Keratinocyte (primary cell): Measurements from ENCODE around the gene YAE1. TPM values are rescaled to one million over a fixed set of nuclear protein-coding genes. Genes with fewer than 3 reads are reported as not detected.

Source experiments
- DNase-seq: peaks from one replicate; pipeline ENCODE4 v3.0.0-alpha.2; 2011; ENCODE audit warnings: low read depth, missing footprints, low spot score
- FAIRE-seq: peaks from 2 replicates; lab custom pipeline; 2011; peaks lifted over from hg19 to GRCh38; lab: Jason Lieb, UNC
- H2AFZ ChIP-seq: 2 replicates; pipeline ENCODE4 v1.6.0; 2012; ENCODE audit warnings: low read length, control low read depth, inconsistent platforms; ENCODE audit not compliant: control insufficient read depth
- H3K27ac ChIP-seq: 2 replicates; pipeline ENCODE4 v1.5.1; 2011; ENCODE audit warnings: low read length; ENCODE audit not compliant: control insufficient read depth, insufficient read depth
- H3K27me3 ChIP-seq: 3 replicates; pipeline ENCODE4 v1.6.0; 2011; ENCODE audit warnings: low read length; ENCODE audit not compliant: control insufficient read depth, insufficient read depth; ENCODE audit errors: extremely low read depth
- H3K36me3 ChIP-seq, 2 experiments: 2 replicates in 1 of 2; 3 replicates in 1 of 2; pipeline ENCODE4 v1.5.1; 2011; ENCODE audit warnings: low read length in 2 of 2, mild to moderate bottlenecking in 1 of 2; ENCODE audit not compliant: control insufficient read depth in 2 of 2, insufficient read depth in 2 of 2; ENCODE audit errors: extremely low read depth in 1 of 2
- H3K4me1 ChIP-seq: 3 replicates; pipeline ENCODE4 v1.5.1; 2011; ENCODE audit warnings: low read length; ENCODE audit not compliant: control insufficient read depth, insufficient read depth; ENCODE audit errors: extremely low read depth
- H3K4me2 ChIP-seq: 3 replicates; pipeline ENCODE4 v1.6.0; 2011; ENCODE audit warnings: low read depth, low read length; ENCODE audit not compliant: control insufficient read depth, insufficient read depth; ENCODE audit errors: extremely low read depth
- H3K4me3 ChIP-seq, 3 experiments: fragments of 200-600 bp in 1 of 3; sonication (generic) in 1 of 3; 2 replicates in 2 of 3; 3 replicates in 1 of 3; pipeline ENCODE4 v1.5.1; 2011 to 2016; ENCODE audit warnings: low read length in 3 of 3, mild to moderate bottlenecking in 3 of 3, control low read depth in 2 of 3, inconsistent platforms in 1 of 3, low read depth in 1 of 3, mixed read lengths in 1 of 3, mixed run types in 1 of 3, moderate library complexity in 1 of 3; ENCODE audit not compliant: control insufficient read depth in 2 of 3, insufficient read depth in 2 of 3; ENCODE audit errors: extremely low read depth in 1 of 3
- H3K79me2 ChIP-seq: 2 replicates; pipeline ENCODE4 v1.6.0; 2012; ENCODE audit warnings: low read length; ENCODE audit not compliant: control insufficient read depth, insufficient read depth
- H3K9ac ChIP-seq: 3 replicates; pipeline ENCODE4 v1.6.0; 2011; ENCODE audit warnings: low read length; ENCODE audit not compliant: control insufficient read depth, insufficient read depth; ENCODE audit errors: extremely low read depth
- H3K9me1 ChIP-seq: 3 replicates; pipeline ENCODE4 v1.6.0; 2011; ENCODE audit warnings: low read length; ENCODE audit not compliant: control insufficient read depth, insufficient read depth; ENCODE audit errors: extremely low read depth
- H3K9me3 ChIP-seq: 2 replicates; pipeline ENCODE4 v1.5.1; 2012; ENCODE audit warnings: low read depth, low read length; ENCODE audit not compliant: control insufficient read depth
- H4K20me1 ChIP-seq: 3 replicates; pipeline ENCODE4 v1.6.0; 2011; ENCODE audit warnings: low read length; ENCODE audit not compliant: control insufficient read depth, insufficient read depth; ENCODE audit errors: extremely low read depth
- CTCF ChIP-seq, 3 experiments: IDR thresholded peaks in 1 of 3; conservative IDR thresholded peaks in 1 of 3; optimal IDR thresholded peaks in 1 of 3; 2 replicates in 2 of 3; 3 replicates in 1 of 3; pipeline versions ENCODE3 to v1.5.1; 2011; ENCODE audit warnings: low read length in 3 of 3, mild to moderate bottlenecking in 3 of 3, moderate library complexity in 2 of 3, control low read depth in 1 of 3, inconsistent platforms in 1 of 3; ENCODE audit not compliant: insufficient read depth in 2 of 3; ENCODE audit errors: extremely low read depth in 1 of 3
- EZH2 ChIP-seq: IDR thresholded peaks from one replicate; pipeline ENCODE4 v1.6.1; 2012; ENCODE audit warnings: inconsistent platforms, mild to moderate bottlenecking, low read length, moderate library complexity
- dilution Hi-C: fragments of 300-500 bp; cut with MboI; formaldehyde crosslinking; loops from one replicate; pipeline ENCODE4 v1.7.0; 2020; ENCODE audit warnings: low sequenced_read_pairs; ENCODE audit not compliant: extremely low pct_ligation_motif_present
- polyA plus RNA-seq, 5 experiments: library from polyadenylated mRNA; depleted of rRNA in 3 of 5; stranded (reverse) in 3 of 5; stranded (forward) in 1 of 5; unstranded in 1 of 5; fragments of >200 nt; gene quantifications; 1 replicate in 1 of 5; 2 replicates in 3 of 5; 3 replicates in 1 of 5; pipeline versions ENCODE4 v1.2.1 to v1.2.3, GENCODE V29; 2011 to 2012; ENCODE audit warnings: missing spikeins in 2 of 5, low read depth in 1 of 5, low replicate concordance in 1 of 5

YAE1 gene
- polyA plus RNA-seq, 1 donor (not counting 4 experiments of a cell fraction or from before 2014, with no cell fraction given): 43.7 TPM

DNA sequence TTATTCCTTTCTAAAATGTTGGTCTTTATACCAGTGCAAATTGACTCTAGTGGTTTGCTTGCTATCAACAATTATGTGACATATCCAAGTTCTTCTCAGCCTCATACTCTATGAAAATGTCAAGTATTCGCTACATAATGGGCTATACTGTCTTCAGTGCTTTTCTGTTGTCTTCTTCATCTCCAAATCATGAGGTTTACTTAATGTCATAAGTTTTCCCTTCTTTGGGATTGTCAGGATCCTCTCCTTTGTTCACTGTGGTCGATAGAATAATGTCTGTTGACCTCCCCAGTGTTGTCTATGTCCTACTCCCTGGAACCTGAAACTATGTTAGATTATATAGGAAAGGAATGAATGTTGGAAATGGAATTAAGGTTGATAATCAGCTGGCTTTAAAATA lies 40.7 kb downstream of the YAE1 start:
- no peaks in the 10 kb centered on the region for H3K9me3 ChIP-seq
- dilution Hi-C loops: no loop called here
- DNase-seq: no peak
- H3K4me3 ChIP-seq: no peak overlapping the region
- H3K9ac ChIP-seq: no peak overlapping the region
- no peaks in the 10 kb centered on the region for H3K9me1 ChIP-seq
- FAIRE-seq: peak; percentile 26
- H3K27me3 ChIP-seq: no peaks in the 10 kb centered on the region
- no peak overlapping the region for H3K4me2 ChIP-seq
- no peak overlapping the region for H2AFZ ChIP-seq
- H3K27ac ChIP-seq: peak overlapping the region; percentile 75
- H3K4me1 ChIP-seq: peaks cover 54% of the 10 kb centered on the region
- no peaks in the 10 kb centered on the region for H3K79me2 ChIP-seq
- TF ChIP-seq CTCF (optimal IDR thresholded peaks at IDR 0.05 in 1 of 3, IDR thresholded peaks at IDR 0.05 in 1 of 3, conservative IDR thresholded peaks at IDR 0.05 in 1 of 3; ENCODE audit: extremely low read depth in 1 of 3, insufficient read depth in 2 of 3, low read length in 3 of 3) (no peak), EZH2 (no peak)
- no peaks in the 10 kb centered on the region for H3K36me3 ChIP-seq
- no peaks in the 10 kb centered on the region for H4K20me1 ChIP-seq

DNA sequence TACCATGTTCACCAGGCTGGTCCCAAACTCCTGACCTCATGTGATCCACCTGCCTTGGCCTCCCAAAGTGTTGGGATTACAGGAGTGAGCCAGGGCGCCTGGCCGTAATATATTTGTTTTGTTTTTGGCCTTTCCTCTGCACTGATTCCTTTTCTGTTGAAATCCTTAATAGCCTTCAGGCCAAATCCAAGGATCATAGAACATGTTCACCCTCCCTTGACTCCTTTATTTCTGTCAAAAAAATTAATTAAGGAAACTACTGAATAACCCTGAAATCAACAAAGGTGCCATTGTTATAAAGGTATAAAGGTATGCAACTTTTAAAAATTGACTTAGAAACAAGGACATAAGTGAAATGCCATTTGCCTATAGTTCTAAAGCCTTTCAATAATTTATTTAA lies 41.7 kb downstream of the YAE1 start:
- no peaks in the 10 kb centered on the region for H3K9me3 ChIP-seq
- no peaks in the 10 kb centered on the region for H3K9me1 ChIP-seq
- peaks cover 49% of the 10 kb centered on the region for H3K4me1 ChIP-seq
- no peak overlapping the region for H3K4me2 ChIP-seq
- H4K20me1 ChIP-seq: no peaks in the 10 kb centered on the region
- dilution Hi-C loops: no loop called here
- H3K36me3 ChIP-seq: no peaks in the 10 kb centered on the region
- no peak overlapping the region for H2AFZ ChIP-seq
- peak overlapping the region; percentile 86 for H3K27ac ChIP-seq
- no peaks in the 10 kb centered on the region for H3K79me2 ChIP-seq
- DNase-seq (no peak), FAIRE-seq (no peak)
- H3K27me3 ChIP-seq: no peaks in the 10 kb centered on the region
- H3K4me3 ChIP-seq: no peak overlapping the region
- no peak overlapping the region for H3K9ac ChIP-seq
- TF ChIP-seq CTCF (optimal IDR thresholded peaks at IDR 0.05 in 1 of 3, IDR thresholded peaks at IDR 0.05 in 1 of 3, conservative IDR thresholded peaks at IDR 0.05 in 1 of 3; ENCODE audit: extremely low read depth in 1 of 3, insufficient read depth in 2 of 3, low read length in 3 of 3) (no peak), EZH2 (no peak)
